Stimulated activated CD4-positive, alpha-beta T cell treated with anti-CD3 and anti-CD28 coated beads, Interleukin-4, amount 100 ng/mL, for 48 hours (primary cell): ENCODE results near the gene NOX5.

Source experiments
- DNase-seq, 2 donors: peaks; one replicate each; pipeline ENCODE4 v3.0.0-alpha.2; 2020; ENCODE audit warnings: low read depth in 2 of 2

NOX5 gene

GRCh38 chr15:69081310-69082004, 67.0 kb downstream of the NOX5 start:
- DNase-seq, result no peak

GRCh38 chr15:69082021-69082502, 67.6 kb downstream of the NOX5 start:
- DNase-seq, result no peak

GRCh38 chr15:69082554-69082953, 68.1 kb downstream of the NOX5 start:
- no peak for DNase-seq

- no peak for DNase-seq
These were observed 70.0 kb downstream of the NOX5 start for GRCh38 chr15:69084404-69085030.

- DNase-seq, result no peak
These were observed 71.0 kb downstream of the NOX5 start for GRCh38 chr15:69085325-69086081.

GRCh38 chr15:69086427-69087204, 72.1 kb downstream of the NOX5 start:
- no peak for DNase-seq

GRCh38 chr15:69087366-69087976, 73.0 kb downstream of the NOX5 start:
- no peak for DNase-seq

GRCh38 chr15:69088300-69088965, 73.9 kb downstream of the NOX5 start:
- DNase-seq, result no peak

GRCh38 chr15:69089258-69089657, 74.8 kb downstream of the NOX5 start:
- no peak for DNase-seq

GRCh38 chr15:69090197-69090948, 75.9 kb downstream of the NOX5 start:
- no peak for DNase-seq

- no peak for DNase-seq
These were observed 77.2 kb downstream of the NOX5 start for GRCh38 chr15:69091654-69092053.

GRCh38 chr15:69092159-69092558, 77.7 kb downstream of the NOX5 start:
- DNase-seq, result no peak

GRCh38 chr15:69093127-69093526, 78.6 kb downstream of the NOX5 start:
- no peak for DNase-seq

- DNase-seq, result no peak
These were observed 79.1 kb downstream of the NOX5 start for GRCh38 chr15:69093614-69094013.

GRCh38 chr15:69094124-69094921, 79.8 kb downstream of the NOX5 start:
- DNase-seq, result no peak

GRCh38 chr15:69095274-69095673, 80.8 kb downstream of the NOX5 start:
- no peak for DNase-seq

- DNase-seq, result no peak
These were observed 81.7 kb downstream of the NOX5 start for GRCh38 chr15:69096196-69096595.

GRCh38 chr15:69096626-69097025, 82.1 kb downstream of the NOX5 start:
- no peak for DNase-seq

GRCh38 chr15:69098771-69099170, 84.3 kb downstream of the NOX5 start:
- DNase-seq, result no peak
